PC-3 (cell line): ENCODE measurements around the gene PPP2R5B. TPM values are rescaled to one million over a fixed set of nuclear protein-coding genes. Genes with fewer than 3 reads are reported as not detected.
A peak's percentile ranks its signal among the peaks of the same experiment; 100 is the strongest.

Experiments
- ATAC-seq: fragments of 200-7000 bp; cut with Tn5 transposase; 2 replicates; pipeline ENCODE4 v1.9.1; 2020; ENCODE audit warnings: mild to moderate bottlenecking, moderate library complexity
- BruUV-seq: library from RNA; stranded (reverse); fragments of 400-500 nt; replicated peaks from 2 replicates; lab custom pipeline; 2021; lab: Mats Ljungman, UMichigan
- CTCF ChIA-PET: fragments of 300-600 bp; sonication (Branson Sonifier 250); formaldehyde crosslinking; loops from one replicate; lab custom pipeline; 2022; ENCODE audit warnings: antibody characterized with exemption; lab: Charles Lee
- POLR2A ChIA-PET: fragments of 300-600 bp; sonication (Branson Sonifier 250); formaldehyde crosslinking; loops from one replicate; lab custom pipeline; 2022; ENCODE audit warnings: antibody characterized with exemption; ENCODE audit not compliant: unreplicated experiment; lab: Charles Lee
- DNase-seq: peaks from one replicate; pipeline ENCODE4 v3.0.0-alpha.2; 2015
- H2AFZ ChIP-seq: fragments of 300-600 bp; sonication (generic); 2 replicates; pipeline ENCODE4 v1.6.0; 2016; ENCODE audit warnings: antibody characterized with exemption, low read length
- H3F3A ChIP-seq: fragments of 300-600 bp; sonication (generic); one replicate; pipeline ENCODE4 v1.6.0; 2017; ENCODE audit warnings: antibody characterized with exemption, low read length, control low read depth, mild to moderate bottlenecking; ENCODE audit not compliant: unreplicated experiment
- H3K27ac ChIP-seq: fragments of 300-600 bp; sonication (generic); 2 replicates; pipeline ENCODE4 v1.5.1; 2016; ENCODE audit warnings: mild to moderate bottlenecking, low read length
- H3K27me3 ChIP-seq: fragments of 300-600 bp; sonication (generic); 2 replicates; pipeline ENCODE4 v1.6.1; 2016; ENCODE audit warnings: low read length, mixed read lengths
- H3K36me3 ChIP-seq: fragments of 300-600 bp; sonication (generic); 2 replicates; pipeline ENCODE4 v1.6.1; 2016; ENCODE audit warnings: low read depth, mixed run types, low read length, mixed read lengths
- H3K4me1 ChIP-seq: fragments of 300-600 bp; sonication (generic); 2 replicates; pipeline ENCODE4 v1.5.1; 2016; ENCODE audit warnings: low read length; ENCODE audit not compliant: insufficient read depth
- H3K4me2 ChIP-seq: fragments of 300-600 bp; sonication (generic); 2 replicates; pipeline ENCODE4 v1.6.0; 2016; ENCODE audit warnings: low read length
- H3K4me3 ChIP-seq: fragments of 300-600 bp; sonication (generic); 2 replicates; pipeline ENCODE4 v1.5.1; 2016; ENCODE audit warnings: mild to moderate bottlenecking, low read length, mixed read lengths
- H3K79me2 ChIP-seq: fragments of 300-600 bp; sonication (generic); 2 replicates; pipeline ENCODE4 v1.6.1; 2017; ENCODE audit warnings: low read length, mixed read lengths
- H3K9ac ChIP-seq: fragments of 300-600 bp; sonication (generic); 2 replicates; pipeline ENCODE4 v1.6.0; 2016; ENCODE audit warnings: mild to moderate bottlenecking, low read length
- H3K9me2 ChIP-seq: fragments of 300-600 bp; sonication (generic); replicated peaks from 2 replicates; pipeline ENCODE4 v1.6.1; 2016; ENCODE audit warnings: mixed run types, low read length, mixed read lengths
- H3K9me3 ChIP-seq: fragments of 300-600 bp; sonication (generic); 2 replicates; pipeline ENCODE4 v1.6.1; 2016; ENCODE audit warnings: low read length, mixed read lengths
- H4K20me1 ChIP-seq: fragments of 300-600 bp; sonication (generic); 2 replicates; pipeline ENCODE4 v1.6.1; 2016; ENCODE audit warnings: low read length, mixed read lengths
- CTCF ChIP-seq: fragments of 300-600 bp; sonication (generic); conservative IDR thresholded peaks from 2 replicates; pipeline ENCODE4 v1.5.1; 2017; ENCODE audit warnings: antibody characterized with exemption, low read depth, mild to moderate bottlenecking, low read length
- EZH2 ChIP-seq: fragments of 300-600 bp; sonication (generic); IDR thresholded peaks from one replicate; pipeline ENCODE4 v1.6.1; 2017; ENCODE audit warnings: antibody characterized with exemption, mild to moderate bottlenecking, low read length; ENCODE audit not compliant: unreplicated experiment
- EZH2phosphoT487 ChIP-seq: fragments of 300-600 bp; sonication (generic); IDR thresholded peaks from 2 replicates; pipeline ENCODE4 v1.6.1; 2018; ENCODE audit warnings: mild to moderate bottlenecking, antibody characterized with exemption, low read length, borderline replicate concordance
- intact Hi-C: fragments of 100-400 bp; cut with micrococcal nuclease; formaldehyde crosslinking; loops from 2 replicates; pipeline ENCODE4 v1.9.0; 2023
- total RNA-seq: library from RNA; depleted of rRNA; stranded (reverse); fragments of >200 nt; gene quantifications from 2 replicates; pipeline ENCODE4 v1.2.3, GENCODE V29; 2014

Gene PPP2R5B
- total RNA-seq, 1 experiment from 2014 or later = 24.9 TPM

GRCh38 chr11:64971421-64972233, 47.1 kb downstream of the PPP2R5B start, which contains the start of gene MAJIN:
Gene MAJIN (minus strand): TSS chr11:64972108. CDS start chr11:64959405, 12,703 bp downstream.
- no TSS peak for BruUV-seq
- 0 out of 2 replicates have a peak within 1 kb of the TSS, but pooled peaks have one; percentile 10 for H2AFZ ChIP-seq
- H3K9me2 ChIP-seq = no peaks in the 10 kb centered on the region
- peak within 1 kb of the TSS; percentile 44 for H3K27ac ChIP-seq
- H3K4me1 ChIP-seq = peaks cover 24% of the 10 kb centered on the region
- H3K36me3 ChIP-seq = no peaks in the 10 kb centered on the region
- CTCF ChIA-PET = no interaction called here
- no peak within 1 kb of the TSS for H3K9ac ChIP-seq
- H3K4me3 ChIP-seq = no peak within 1 kb of the TSS
- peaks cover 9% of the 10 kb centered on the region for H3F3A ChIP-seq
- intact Hi-C loops = loop anchor here (5.0 kb wide), 1 partner anchor 54 kb away; the partner anchor contains the start of gene ATG2A
- no peaks in the 10 kb centered on the region for H4K20me1 ChIP-seq
- TF ChIP-seq EZH2 (no peak), CTCF (no peak), EZH2phosphoT487 (no peak)
- POLR2A ChIA-PET = no interaction called here
- no peaks in the 10 kb centered on the region for H3K9me3 ChIP-seq
- H3K4me2 ChIP-seq = peak within 1 kb of the TSS; percentile 32
- DNase-seq (peak; percentile 30), ATAC-seq (no peak)
- no peaks in the 10 kb centered on the region for H3K27me3 ChIP-seq
- no peaks in the 10 kb centered on the region for H3K79me2 ChIP-seq

GRCh38 chr11:64974124-64974523, 49.6 kb downstream of the PPP2R5B start:
- H3K9me2 ChIP-seq = no peaks in the 10 kb centered on the region
- peaks cover 18% of the 10 kb centered on the region for H3K4me1 ChIP-seq
- DNase-seq = no peak
- no peaks in the 10 kb centered on the region for H3K9me3 ChIP-seq
- ChIA-PET POLR2A (no interaction called here), CTCF (no interaction called here)
- H3K9ac ChIP-seq = no peak overlapping the region
- no peaks in the 10 kb centered on the region for H4K20me1 ChIP-seq
- H3K27ac ChIP-seq = no peak overlapping the region
- no peak overlapping the region for H3K4me3 ChIP-seq
- H3K36me3 ChIP-seq = no peaks in the 10 kb centered on the region
- H3K4me2 ChIP-seq = no peak overlapping the region
- no peaks in the 10 kb centered on the region for H3K79me2 ChIP-seq
- BruUV-seq = no TSS peak
- intact Hi-C loops = loop anchor here (5.0 kb wide), 1 partner anchor 57 kb away; the partner anchor contains the start of gene ATG2A
- H2AFZ ChIP-seq = no peak overlapping the region
- TF ChIP-seq EZH2phosphoT487 = no peak
- no peak for TF ChIP-seq CTCF
- no peak for TF ChIP-seq EZH2
- H3K27me3 ChIP-seq = no peaks in the 10 kb centered on the region
- no peak for ATAC-seq
- H3F3A ChIP-seq = peaks cover 3% of the 10 kb centered on the region

GRCh38 chr11:64976651-64977050, 52.2 kb downstream of the PPP2R5B start:
- intact Hi-C loops = no loop called here

More at GRCh38 chr11:64976651-64977050, 52.2 kb downstream of the PPP2R5B start:
- H3K9ac ChIP-seq = no peak overlapping the region
- H3K79me2 ChIP-seq = no peaks in the 10 kb centered on the region
- POLR2A ChIA-PET = no interaction called here
- no peaks in the 10 kb centered on the region for H3K4me1 ChIP-seq
- H3K9me3 ChIP-seq = no peaks in the 10 kb centered on the region
- no peak overlapping the region for H2AFZ ChIP-seq
- CTCF ChIA-PET = no interaction called here
- no TSS peak for BruUV-seq
- DNase-seq (no peak), ATAC-seq (no peak)
- no peak overlapping the region for H3K27ac ChIP-seq
- no peak for TF ChIP-seq EZH2
- TF ChIP-seq EZH2phosphoT487 = no peak
- TF ChIP-seq CTCF = no peak
- H3K9me2 ChIP-seq = no peaks in the 10 kb centered on the region
- H3F3A ChIP-seq = no peaks in the 10 kb centered on the region
- H3K4me2 ChIP-seq = no peak overlapping the region
- H3K36me3 ChIP-seq = no peaks in the 10 kb centered on the region
- no peaks in the 10 kb centered on the region for H3K27me3 ChIP-seq
- no peak overlapping the region for H3K4me3 ChIP-seq
- no peaks in the 10 kb centered on the region for H4K20me1 ChIP-seq
